ENCODE measurements around the gene BMPR1A. TPM values are rescaled to one million over a fixed set of nuclear protein-coding genes. Genes with fewer than 3 reads are reported as not detected.

The BMPR1A gene
- total and polyA plus RNA-seq, 2 of the 13 experiments (the other 11 are each of a cell fraction or from before 2014, with no cell fraction given) = 17.8 to 44.2 TPM

GRCh38 chr10:86715836-86716235 lies 40.6 kb upstream of the BMPR1A start (continued):
- no peak for TF ChIP-seq PATZ1 (CRISPR knock-in tag; IDR thresholded peaks at IDR 0.05)
- TF ChIP-seq PLSCR1 (CRISPR knock-in tag; IDR thresholded peaks at IDR 0.05; ENCODE audit: borderline replicate concordance) = no peak
- no peak for TF ChIP-seq ZNF33A (CRISPR knock-in tag; IDR thresholded peaks at IDR 0.05; ENCODE audit: borderline replicate concordance)

- ChIA-PET CTCF (ENCODE audit: low intra/inter-chr PET ratio, low total read pairs) (no interaction called here), POLR2A (no interaction called here)
- no peak for FAIRE-seq
- Histone ChIP-seq H3K9me3 (ENCODE audit: low read length) (no peaks in the 10 kb centered on the region), H4K20me1 (ENCODE audit: insufficient read depth, low read length) (no peaks in the 10 kb centered on the region), H3K9ac (ENCODE audit: insufficient read depth, low read depth, low read length) (no peak overlapping the region), H3K27me3 (ENCODE audit: control insufficient read depth in 1 of 2, insufficient read depth in 2 of 2, low read length in 2 of 2) (peaks cover 0 to 34% of the 10 kb centered on the region in 2 experiments; a peak in 3 of 5 replicates), H3K79me2 (ENCODE audit: insufficient read depth, low read length) (no peaks in the 10 kb centered on the region), H3K36me3 (replicated peaks in 1 of 2; ENCODE audit: control insufficient read depth in 1 of 2, insufficient read depth in 2 of 2, low read length in 2 of 2) (no peaks in the 10 kb centered on the region), H3K4me2 (ENCODE audit: low read depth, low read length) (no peak overlapping the region), H3K27ac (ENCODE audit: extremely low read length, insufficient read depth, low read length) (no peak overlapping the region), H2AFZ (ENCODE audit: low read length) (no peak overlapping the region), H3K4me3 (replicated peaks in 1 of 3; ENCODE audit: insufficient read depth in 1 of 3, low read depth in 2 of 3, low read length in 3 of 3) (no peak overlapping the region), H3K4me1 (ENCODE audit: insufficient read depth, low read length) (peaks cover 15% of the 10 kb centered on the region)
- no peak for DNase-seq (ENCODE audit: low spot score)
- BruUV-seq (replicated peaks) = no TSS peak
- 48% methylated on average over 11 of the region's 13 CpGs for WGBS (ENCODE audit: low lambda C conversion rate)
- in situ Hi-C loops (cut with HindIII; ENCODE audit: extremely low pct_ligation_motif_present, low pct_unique_long_range_greater_than_20kb) (no loop called here), intact Hi-C loops (cut with micrococcal nuclease; ENCODE audit: unreplicated experiment) (no loop called here)
- no peak for ATAC-seq
- no peak for TF ChIP-seq ESRRA (CRISPR knock-in tag; IDR thresholded peaks at IDR 0.05; ENCODE audit: low read depth)
- no peak for TF ChIP-seq ZNF362 (CRISPR knock-in tag; IDR thresholded peaks at IDR 0.05; ENCODE audit: borderline replicate concordance)
- no peak for TF ChIP-seq RFXANK (CRISPR knock-in tag; IDR thresholded peaks at IDR 0.05)
- TF ChIP-seq ZNF574 (CRISPR knock-in tag; IDR thresholded peaks at IDR 0.05) = no peak
- no peak for TF ChIP-seq MED8 (CRISPR knock-in tag; IDR thresholded peaks at IDR 0.05; ENCODE audit: insufficient replicate concordance)
- TF ChIP-seq YEATS2 (CRISPR knock-in tag; IDR thresholded peaks at IDR 0.05; ENCODE audit: borderline replicate concordance) = no peak
- no peak for TF ChIP-seq PHB2 (IDR thresholded peaks at IDR 0.05; ENCODE audit: partially characterized antibody)
Measured at GRCh38 chr10:86716466-86716865, 40.0 kb upstream of the BMPR1A start.

All from HepG2 (cell line).